HCT116 (cell line): ENCODE results near the gene TEX9. TPM values are rescaled to one million over a fixed set of nuclear protein-coding genes. Genes with fewer than 3 reads are reported as not detected.

Experiments
- ATAC-seq: fragments of 200-7000 bp; cut with Tn5 transposase; 2 replicates; pipeline ENCODE4 v1.9.1; 2020; ENCODE audit warnings: mild to moderate bottlenecking, moderate library complexity
- BruUV-seq: library from RNA; stranded (reverse); fragments of 400-500 nt; replicated peaks from 2 replicates; lab custom pipeline; 2021; lab: Mats Ljungman, UMichigan
- CTCF ChIA-PET: fragments of 300-600 bp; sonication (Branson Sonifier 250); formaldehyde crosslinking; loops from one replicate; lab custom pipeline; 2021; ENCODE audit warnings: antibody characterized with exemption; lab: Charles Lee
- POLR2A ChIA-PET: fragments of 300-600, 350-600 bp; sonication (Branson Sonifier 250); formaldehyde crosslinking; loops from one replicate; lab custom pipeline; 2021; ENCODE audit warnings: antibody characterized with exemption; lab: Charles Lee
- RAD21 ChIA-PET, 2 experiments: fragments of 300-600 bp; sonication (Branson Sonifier 250); formaldehyde crosslinking; loops; one replicate each; lab custom pipeline; 2023; ENCODE audit warnings: low total read pairs in 2 of 2; ENCODE audit not compliant: uncharacterized antibody in 2 of 2, unreplicated experiment in 2 of 2, low non-redundant PET in 1 of 2; lab: Charles Lee
- DNase-seq: peaks from one replicate; pipeline ENCODE4 v3.0.0-alpha.2; 2010; ENCODE audit warnings: low read depth, low spot score
- H2AFZ ChIP-seq: fragments of 200-600 bp; shearing (Covaris generic), sonication (generic); 2 replicates; pipeline ENCODE4 v1.6.1; 2017; ENCODE audit warnings: low read depth, mixed run types, mixed read lengths, antibody characterized with exemption, low read length; ENCODE audit not compliant: poor library complexity, severe bottlenecking
- H3K27ac ChIP-seq: 2 replicates; pipeline ENCODE4 v1.5.1; 2012; ENCODE audit warnings: low read depth, low read length
- H3K27me3 ChIP-seq: fragments of 200-600 bp; sonication (generic); 2 replicates; pipeline ENCODE4 v1.6.1; 2016; ENCODE audit warnings: mixed run types, low read length, mixed read lengths; ENCODE audit not compliant: insufficient read depth
- H3K36me3 ChIP-seq, 2 experiments: fragments of 200-500 bp in 1 of 2; fragments of 200-600 bp in 1 of 2; sonication (Bioruptor generic) in 1 of 2; sonication (generic) in 1 of 2; 2 replicates each; pipeline versions ENCODE4 v1.5.1 to v1.6.1; 2014 to 2016; ENCODE audit warnings: low read length in 2 of 2, inconsistent platforms in 1 of 2, mixed read lengths in 1 of 2, mixed run types in 1 of 2; ENCODE audit not compliant: insufficient read depth in 2 of 2, control insufficient read depth in 1 of 2
- H3K4me1 ChIP-seq, 2 experiments: fragments of 200-600 bp in 1 of 2; sonication (generic) in 1 of 2; 2 replicates each; pipeline versions ENCODE4 v1.5.1 to v1.6.1; 2012 to 2017; ENCODE audit warnings: low read length in 2 of 2, inconsistent platforms in 1 of 2, mild to moderate bottlenecking in 1 of 2, mixed read lengths in 1 of 2, mixed run types in 1 of 2, moderate library complexity in 1 of 2; ENCODE audit not compliant: insufficient read depth in 2 of 2, control insufficient read depth in 1 of 2
- H3K4me2 ChIP-seq: fragments of 200-600 bp; sonication (generic); 2 replicates; pipeline ENCODE4 v1.6.1; 2017; ENCODE audit warnings: mixed run types, low read length, mixed read lengths
- H3K4me3 ChIP-seq, 2 experiments: fragments of 200-600 bp in 1 of 2; sonication (generic) in 1 of 2; replicated peaks in 1 of 2; 2 replicates each; pipeline ENCODE4 v1.5.1; 2011 to 2016; ENCODE audit warnings: low read length in 2 of 2, control low read depth in 1 of 2, low read depth in 1 of 2, mild to moderate bottlenecking in 1 of 2, mixed read lengths in 1 of 2, mixed run types in 1 of 2
- H3K79me2 ChIP-seq: fragments of 200-600 bp; sonication (generic); 2 replicates; pipeline ENCODE4 v1.6.1; 2017; ENCODE audit warnings: mild to moderate bottlenecking, mixed run types, low read length, moderate library complexity, mixed read lengths; ENCODE audit not compliant: insufficient read depth
- H3K9ac ChIP-seq: fragments of 200-600 bp; sonication (generic); 2 replicates; pipeline ENCODE4 v1.6.1; 2016; ENCODE audit warnings: low read length, mixed read lengths
- H3K9me2 ChIP-seq: fragments of 200-600 bp; sonication (generic), shearing (Covaris generic); 2 replicates; pipeline ENCODE4 v1.6.1; 2017; ENCODE audit warnings: mixed run types, mild to moderate bottlenecking, moderate library complexity; ENCODE audit not compliant: insufficient read depth
- H3K9me3 ChIP-seq, 2 experiments: fragments of 200-500 bp in 1 of 2; fragments of 200-600 bp in 1 of 2; sonication (Bioruptor generic) in 1 of 2; sonication (generic) in 1 of 2; 2 replicates each; pipeline ENCODE4 v1.6.1; 2014 to 2017; ENCODE audit warnings: low read length in 2 of 2, mixed read lengths in 2 of 2, inconsistent platforms in 1 of 2, low read depth in 1 of 2, mild to moderate bottlenecking in 1 of 2, mixed run types in 1 of 2, moderate library complexity in 1 of 2; ENCODE audit not compliant: control insufficient read depth in 1 of 2, insufficient read depth in 1 of 2
- H4K20me1 ChIP-seq: fragments of 200-600 bp; sonication (generic), shearing (Covaris generic); 2 replicates; pipeline ENCODE4 v1.6.1; 2017; ENCODE audit warnings: mixed run types, mild to moderate bottlenecking, moderate library complexity; ENCODE audit not compliant: insufficient read depth
- CBX3 ChIP-seq: IDR thresholded peaks from 2 replicates; pipeline ENCODE4 v1.6.1; 2012; ENCODE audit warnings: low read depth
- CEBPB ChIP-seq: IDR thresholded peaks from 2 replicates; pipeline ENCODE4 v1.6.1; 2012; ENCODE audit warnings: low read depth
- ELF1 ChIP-seq: IDR thresholded peaks from 2 replicates; pipeline ENCODE4 v1.6.1; 2012; ENCODE audit warnings: low read depth, borderline replicate concordance
- EZH2 ChIP-seq: fragments of 200-600 bp; sonication (generic); IDR thresholded peaks from 2 replicates; pipeline ENCODE4 v1.6.1; 2017; ENCODE audit warnings: antibody characterized with exemption, mixed run types
- EZH2phosphoT487 ChIP-seq: fragments of 200-600 bp; IDR thresholded peaks from 2 replicates; pipeline ENCODE4 v1.6.1; 2018; ENCODE audit warnings: antibody characterized with exemption, borderline replicate concordance
- FOSL1 ChIP-seq: IDR thresholded peaks from 2 replicates; pipeline ENCODE4 v1.6.1; 2012; ENCODE audit warnings: low read depth
- JUND ChIP-seq: IDR thresholded peaks from 2 replicates; pipeline ENCODE4 v1.6.1; 2012
- MAX ChIP-seq: IDR thresholded peaks from 2 replicates; pipeline ENCODE4 v1.6.1; 2012
- POLR2A ChIP-seq: IDR thresholded peaks from 2 replicates; pipeline ENCODE4 v1.7.0; 2011; ENCODE audit warnings: borderline replicate concordance; ENCODE audit not compliant: insufficient read depth, insufficient read length; ENCODE audit errors: extremely low read depth
- POLR2AphosphoS5 ChIP-seq: IDR thresholded peaks from 2 replicates; pipeline ENCODE4 v1.6.1; 2011; ENCODE audit warnings: mild to moderate bottlenecking, low read depth, low read length, moderate library complexity
- SIN3A ChIP-seq: IDR thresholded peaks from 2 replicates; pipeline ENCODE4 v1.6.1; 2012; ENCODE audit warnings: low read depth
- SP1 ChIP-seq: IDR thresholded peaks from 2 replicates; pipeline ENCODE4 v1.6.1; 2012; ENCODE audit warnings: low read depth
- SRF ChIP-seq: IDR thresholded peaks from 2 replicates; pipeline ENCODE4 v1.6.1; 2012; ENCODE audit warnings: low read depth
- YY1 ChIP-seq: IDR thresholded peaks from 2 replicates; pipeline ENCODE4 v1.6.1; 2011; ENCODE audit warnings: low read length, low read depth, moderate library complexity, mild to moderate bottlenecking; ENCODE audit not compliant: insufficient replicate concordance; ENCODE audit errors: extremely low read depth
- ZNF274 ChIP-seq: fragments of 200-500 bp; sonication (Bioruptor generic); IDR thresholded peaks from 2 replicates; pipeline ENCODE4 v1.6.1; 2014; ENCODE audit warnings: mild to moderate bottlenecking, low read depth, low read length, inconsistent platforms
- intact Hi-C: fragments of 100-400 bp; cut with micrococcal nuclease; formaldehyde crosslinking; loops from 2 replicates; pipeline ENCODE4 v1.10.0; 2022
- total RNA-seq: library from RNA; stranded (reverse); gene quantifications from one replicate; pipeline ENCODE4 v1.2.1, GENCODE V29; 2021; ENCODE audit not compliant: unreplicated experiment
- TF ChIP-seq, protein P1 (sequence below), 3 experiments: fragments of 200-600 bp in 1 of 3; sonication (generic) in 1 of 3; IDR thresholded peaks in 2 of 3; conservative IDR thresholded peaks in 1 of 3; 2 replicates each; pipeline ENCODE4 v1.5.1; 2012 to 2017; ENCODE audit warnings: low read depth in 2 of 3, low read length in 2 of 3, antibody characterized with exemption in 1 of 3, borderline replicate concordance in 1 of 3, control low read depth in 1 of 3, mild to moderate bottlenecking in 1 of 3, mixed read lengths in 1 of 3, mixed run types in 1 of 3, moderate library complexity in 1 of 3; ENCODE audit not compliant: insufficient read depth in 1 of 3
- TF ChIP-seq, protein P2 (sequence below): IDR thresholded peaks from 2 replicates; pipeline ENCODE4 v1.6.1; 2012; ENCODE audit warnings: low read depth

The TEX9 gene
- total RNA-seq, 1 experiment from 2014 or later, result 5.2 TPM

DNA sequence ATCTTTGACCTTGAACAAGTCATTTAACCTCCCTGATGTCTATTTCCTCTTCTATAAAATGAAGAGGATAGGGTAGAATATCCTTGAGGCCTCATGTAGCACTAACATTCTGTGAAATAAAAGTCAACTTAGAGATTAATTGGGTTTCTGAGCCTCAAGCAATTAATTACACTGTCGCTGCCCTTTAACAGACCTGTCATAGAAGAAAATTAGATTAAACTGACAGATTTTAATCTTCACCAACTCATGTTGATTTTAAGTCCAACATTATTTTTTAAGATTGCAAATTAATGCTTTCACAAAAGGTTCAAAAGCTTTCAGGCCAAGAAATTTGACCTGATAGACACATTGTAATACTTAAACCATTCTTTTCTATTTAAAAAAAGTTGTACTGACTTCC, 107.8 kb downstream of the TEX9 start:
- ATAC-seq, result no peak
- H3K9ac ChIP-seq, result no peak overlapping the region
- no peaks in the 10 kb centered on the region for H3K9me2 ChIP-seq
- ChIA-PET RAD21 (no interaction called here), POLR2A (no interaction called here), CTCF (no interaction called here)
- no peak overlapping the region for H3K4me3 ChIP-seq
- H3K79me2 ChIP-seq, result no peaks in the 10 kb centered on the region
- intact Hi-C loops, result no loop called here
- H3K9me3 ChIP-seq, result no peaks in the 10 kb centered on the region
- no peak overlapping the region for H3K27ac ChIP-seq
- no peaks in the 10 kb centered on the region for H3K36me3 ChIP-seq
- no peaks in the 10 kb centered on the region for H3K4me1 ChIP-seq
- H2AFZ ChIP-seq, result no peak overlapping the region
- no peak for DNase-seq
- no peaks in the 10 kb centered on the region for H3K27me3 ChIP-seq
- BruUV-seq, result no TSS peak
- TF ChIP-seq YY1 (no peak), ELF1 (no peak), EZH2 (no peak), JUND (no peak), FOSL1 (no peak), SP1 (no peak), SIN3A (no peak), CBX3 (no peak), EZH2phosphoT487 (no peak), SRF (no peak), POLR2A (no peak), MAX (no peak), ZNF274 (no peak), POLR2AphosphoS5 (no peak), CEBPB (no peak)
- TF ChIP-seq, protein P1, sequence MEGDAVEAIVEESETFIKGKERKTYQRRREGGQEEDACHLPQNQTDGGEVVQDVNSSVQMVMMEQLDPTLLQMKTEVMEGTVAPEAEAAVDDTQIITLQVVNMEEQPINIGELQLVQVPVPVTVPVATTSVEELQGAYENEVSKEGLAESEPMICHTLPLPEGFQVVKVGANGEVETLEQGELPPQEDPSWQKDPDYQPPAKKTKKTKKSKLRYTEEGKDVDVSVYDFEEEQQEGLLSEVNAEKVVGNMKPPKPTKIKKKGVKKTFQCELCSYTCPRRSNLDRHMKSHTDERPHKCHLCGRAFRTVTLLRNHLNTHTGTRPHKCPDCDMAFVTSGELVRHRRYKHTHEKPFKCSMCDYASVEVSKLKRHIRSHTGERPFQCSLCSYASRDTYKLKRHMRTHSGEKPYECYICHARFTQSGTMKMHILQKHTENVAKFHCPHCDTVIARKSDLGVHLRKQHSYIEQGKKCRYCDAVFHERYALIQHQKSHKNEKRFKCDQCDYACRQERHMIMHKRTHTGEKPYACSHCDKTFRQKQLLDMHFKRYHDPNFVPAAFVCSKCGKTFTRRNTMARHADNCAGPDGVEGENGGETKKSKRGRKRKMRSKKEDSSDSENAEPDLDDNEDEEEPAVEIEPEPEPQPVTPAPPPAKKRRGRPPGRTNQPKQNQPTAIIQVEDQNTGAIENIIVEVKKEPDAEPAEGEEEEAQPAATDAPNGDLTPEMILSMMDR (IDR thresholded peaks at IDR 0.05 in 2 of 3, conservative IDR thresholded peaks at IDR 0.05 in 1 of 3; ENCODE audit: borderline replicate concordance in 1 of 3, insufficient read depth in 1 of 3, low read depth in 2 of 3, low read length in 2 of 3), result no peak
- TF ChIP-seq, protein P2, sequence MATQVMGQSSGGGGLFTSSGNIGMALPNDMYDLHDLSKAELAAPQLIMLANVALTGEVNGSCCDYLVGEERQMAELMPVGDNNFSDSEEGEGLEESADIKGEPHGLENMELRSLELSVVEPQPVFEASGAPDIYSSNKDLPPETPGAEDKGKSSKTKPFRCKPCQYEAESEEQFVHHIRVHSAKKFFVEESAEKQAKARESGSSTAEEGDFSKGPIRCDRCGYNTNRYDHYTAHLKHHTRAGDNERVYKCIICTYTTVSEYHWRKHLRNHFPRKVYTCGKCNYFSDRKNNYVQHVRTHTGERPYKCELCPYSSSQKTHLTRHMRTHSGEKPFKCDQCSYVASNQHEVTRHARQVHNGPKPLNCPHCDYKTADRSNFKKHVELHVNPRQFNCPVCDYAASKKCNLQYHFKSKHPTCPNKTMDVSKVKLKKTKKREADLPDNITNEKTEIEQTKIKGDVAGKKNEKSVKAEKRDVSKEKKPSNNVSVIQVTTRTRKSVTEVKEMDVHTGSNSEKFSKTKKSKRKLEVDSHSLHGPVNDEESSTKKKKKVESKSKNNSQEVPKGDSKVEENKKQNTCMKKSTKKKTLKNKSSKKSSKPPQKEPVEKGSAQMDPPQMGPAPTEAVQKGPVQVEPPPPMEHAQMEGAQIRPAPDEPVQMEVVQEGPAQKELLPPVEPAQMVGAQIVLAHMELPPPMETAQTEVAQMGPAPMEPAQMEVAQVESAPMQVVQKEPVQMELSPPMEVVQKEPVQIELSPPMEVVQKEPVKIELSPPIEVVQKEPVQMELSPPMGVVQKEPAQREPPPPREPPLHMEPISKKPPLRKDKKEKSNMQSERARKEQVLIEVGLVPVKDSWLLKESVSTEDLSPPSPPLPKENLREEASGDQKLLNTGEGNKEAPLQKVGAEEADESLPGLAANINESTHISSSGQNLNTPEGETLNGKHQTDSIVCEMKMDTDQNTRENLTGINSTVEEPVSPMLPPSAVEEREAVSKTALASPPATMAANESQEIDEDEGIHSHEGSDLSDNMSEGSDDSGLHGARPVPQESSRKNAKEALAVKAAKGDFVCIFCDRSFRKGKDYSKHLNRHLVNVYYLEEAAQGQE, result no peak
- H4K20me1 ChIP-seq, result no peaks in the 10 kb centered on the region
- H3K4me2 ChIP-seq, result no peak overlapping the region
